Measurements from ENCODE around the gene AMIGO3.

The AMIGO3 gene

DNA sequence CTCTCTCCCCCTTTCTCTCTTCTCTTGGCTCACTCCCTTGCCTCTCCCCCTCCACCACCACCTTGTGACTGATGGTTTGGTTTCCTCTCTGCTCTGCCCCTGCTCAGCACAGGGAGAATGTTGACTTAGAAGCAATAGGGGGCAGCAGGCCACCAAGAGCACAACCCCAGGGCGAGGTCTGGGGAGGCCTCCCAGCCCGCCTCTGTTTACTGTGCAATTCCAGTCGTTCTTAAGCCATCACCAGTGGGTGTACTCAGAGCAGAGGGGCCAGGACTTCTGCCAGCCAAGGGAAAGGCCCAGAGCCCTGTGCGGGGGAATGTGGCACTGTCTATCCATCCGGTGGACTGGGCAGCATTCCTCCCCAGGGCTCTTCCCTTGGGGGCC, 51.1 kb downstream of the AMIGO3 start:
- H3K27me3 ChIP-seq (ENCODE audit: control insufficient read depth, insufficient read depth, low read length) = no peaks in the 10 kb centered on the region
- no peak overlapping the region for H3K4me3 ChIP-seq (ENCODE audit: low read depth, low read length)
- H3K9me3 ChIP-seq (ENCODE audit: control insufficient read depth, insufficient read depth, low read length) = no peaks in the 10 kb centered on the region
- peaks cover 8% of the 10 kb centered on the region for H3K4me1 ChIP-seq (ENCODE audit: control insufficient read depth, insufficient read depth, low read length)
- H3K36me3 ChIP-seq (ENCODE audit: control insufficient read depth, insufficient read depth, low read length) = no peaks in the 10 kb centered on the region
- H3K9ac ChIP-seq (ENCODE audit: low read depth, low read length) = no peak overlapping the region

DNA sequence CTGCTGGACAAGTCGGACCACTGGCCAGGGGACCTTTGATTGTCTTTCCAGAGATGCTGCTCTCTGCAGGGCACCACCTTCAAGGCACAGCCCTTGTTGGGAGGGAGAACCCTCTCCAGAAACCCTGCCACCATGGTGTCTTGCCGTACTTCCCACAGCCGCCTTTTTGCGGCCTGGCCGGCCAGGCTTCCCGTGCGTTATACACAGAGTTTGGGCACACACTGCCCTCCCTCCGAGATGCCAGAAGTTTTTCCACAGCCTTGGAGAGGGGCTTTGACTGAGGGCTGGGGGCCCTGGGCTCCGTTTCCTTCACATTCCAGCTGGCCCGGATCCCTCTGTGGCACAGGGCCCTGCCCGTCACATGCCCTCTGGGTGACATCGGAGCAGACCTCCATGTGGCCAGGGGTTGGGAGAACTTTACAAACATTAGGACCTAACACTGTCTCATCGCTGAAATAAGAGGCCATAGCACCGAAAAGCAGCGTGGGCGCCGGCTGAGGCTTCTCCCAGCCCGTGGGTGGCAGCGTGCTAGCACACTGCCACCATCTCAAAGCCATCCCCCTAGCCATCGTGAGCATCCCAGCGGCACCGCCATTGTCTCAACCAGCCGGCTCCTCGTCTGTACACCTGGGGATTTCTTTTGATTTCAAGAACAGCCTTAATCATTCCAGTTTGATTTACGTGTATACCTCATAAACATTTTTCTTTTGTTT, 51.6 kb downstream of the AMIGO3 start:
- H3K36me3 ChIP-seq (ENCODE audit: control insufficient read depth, insufficient read depth, low read length) = no peaks in the 10 kb centered on the region
- H3K9me3 ChIP-seq (ENCODE audit: control insufficient read depth, insufficient read depth, low read length) = no peaks in the 10 kb centered on the region
- no peak overlapping the region for H3K9ac ChIP-seq (ENCODE audit: low read depth, low read length)
- no peak overlapping the region for H3K4me3 ChIP-seq (ENCODE audit: low read depth, low read length)
- peaks cover 8% of the 10 kb centered on the region for H3K4me1 ChIP-seq (ENCODE audit: control insufficient read depth, insufficient read depth, low read length)
- H3K27me3 ChIP-seq (ENCODE audit: control insufficient read depth, insufficient read depth, low read length) = no peaks in the 10 kb centered on the region
